MM.1S (cell line): Measurements from ENCODE around the gene ACSF3.

ENCODE experiments used
- EZH2 ChIP-seq: fragments of 300-600 bp; sonication (generic); optimal IDR thresholded peaks from 2 replicates; pipeline ENCODE3; 2017; ENCODE audit warnings: low read depth, mild to moderate bottlenecking, antibody characterized with exemption, low read length, mixed read lengths
- EZH2phosphoT487 ChIP-seq: fragments of 300-600 bp; sonication (generic); IDR thresholded peaks from 2 replicates; pipeline ENCODE4 v1.6.1; 2018; ENCODE audit warnings: antibody characterized with exemption, low read length
- TF ChIP-seq, protein P1 (sequence below): fragments of 300-600 bp; sonication (generic); IDR thresholded peaks from 2 replicates; pipeline ENCODE4 v1.5.1; 2016; ENCODE audit warnings: antibody characterized with exemption, low read length, mixed read lengths

DNA sequence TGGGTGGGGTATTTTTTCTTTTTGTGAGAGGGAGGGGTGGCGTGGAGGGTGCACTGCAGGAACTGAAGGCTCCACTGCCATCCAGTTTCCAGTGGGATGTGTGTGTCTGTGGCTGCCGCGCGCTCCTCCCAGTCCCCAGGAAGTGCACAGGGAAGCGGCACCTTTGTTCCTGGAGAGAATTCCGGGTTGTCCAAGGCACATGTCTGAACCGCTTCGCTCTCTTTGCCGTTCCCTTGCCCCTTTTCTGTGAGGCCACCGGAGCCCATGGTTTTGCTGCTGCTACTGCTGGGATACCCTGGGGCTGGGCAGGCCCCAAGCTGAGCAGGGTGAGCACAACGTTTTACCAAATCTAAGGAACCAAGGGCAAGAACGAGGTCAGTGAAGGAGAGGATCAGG lies 19.5 kb downstream of the ACSF3 start:
- TF ChIP-seq, protein P1, sequence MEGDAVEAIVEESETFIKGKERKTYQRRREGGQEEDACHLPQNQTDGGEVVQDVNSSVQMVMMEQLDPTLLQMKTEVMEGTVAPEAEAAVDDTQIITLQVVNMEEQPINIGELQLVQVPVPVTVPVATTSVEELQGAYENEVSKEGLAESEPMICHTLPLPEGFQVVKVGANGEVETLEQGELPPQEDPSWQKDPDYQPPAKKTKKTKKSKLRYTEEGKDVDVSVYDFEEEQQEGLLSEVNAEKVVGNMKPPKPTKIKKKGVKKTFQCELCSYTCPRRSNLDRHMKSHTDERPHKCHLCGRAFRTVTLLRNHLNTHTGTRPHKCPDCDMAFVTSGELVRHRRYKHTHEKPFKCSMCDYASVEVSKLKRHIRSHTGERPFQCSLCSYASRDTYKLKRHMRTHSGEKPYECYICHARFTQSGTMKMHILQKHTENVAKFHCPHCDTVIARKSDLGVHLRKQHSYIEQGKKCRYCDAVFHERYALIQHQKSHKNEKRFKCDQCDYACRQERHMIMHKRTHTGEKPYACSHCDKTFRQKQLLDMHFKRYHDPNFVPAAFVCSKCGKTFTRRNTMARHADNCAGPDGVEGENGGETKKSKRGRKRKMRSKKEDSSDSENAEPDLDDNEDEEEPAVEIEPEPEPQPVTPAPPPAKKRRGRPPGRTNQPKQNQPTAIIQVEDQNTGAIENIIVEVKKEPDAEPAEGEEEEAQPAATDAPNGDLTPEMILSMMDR: no peak
- no peak for TF ChIP-seq EZH2phosphoT487
- TF ChIP-seq EZH2: no peak
